ENCODE data around the gene VEZF1.

VEZF1 gene

GRCh38 chr17:57948169-57948554, 39.9 kb downstream of the VEZF1 start:
- no peak for DNase-seq

GRCh38 chr17:57947369-57947768, 40.7 kb downstream of the VEZF1 start:
- DNase-seq: no peak

- peak; percentile 61 for DNase-seq
These were observed 41.2 kb downstream of the VEZF1 start for GRCh38 chr17:57946798-57947358.

GRCh38 chr17:57945996-57946797, 41.9 kb downstream of the VEZF1 start:
- DNase-seq: peak; percentile 57

- DNase-seq: no peak
These were observed 43.1 kb downstream of the VEZF1 start for GRCh38 chr17:57944908-57945307.

- no peak for DNase-seq
These were observed 44.4 kb downstream of the VEZF1 start for GRCh38 chr17:57943645-57944044.

GRCh38 chr17:57943140-57943539, 44.9 kb downstream of the VEZF1 start:
- no peak for DNase-seq

GRCh38 chr17:57941384-57942370, 46.4 kb downstream of the VEZF1 start:
- DNase-seq: no peak

GRCh38 chr17:57940653-57941329, 47.3 kb downstream of the VEZF1 start:
- DNase-seq: peak; percentile 98

- DNase-seq: peak; percentile 98
These were observed 47.8 kb downstream of the VEZF1 start for GRCh38 chr17:57940231-57940630.

- DNase-seq: peak; percentile 85
These were observed 48.3 kb downstream of the VEZF1 start for GRCh38 chr17:57939797-57940196.

- DNase-seq: no peak
These were observed 50.0 kb downstream of the VEZF1 start for GRCh38 chr17:57938061-57938502.

GRCh38 chr17:57937492-57937891, 50.6 kb downstream of the VEZF1 start:
- DNase-seq: no peak

GRCh38 chr17:57935833-57936807, 51.9 kb downstream of the VEZF1 start:
- DNase-seq: no peak

GRCh38 chr17:57931488-57932137, 56.4 kb downstream of the VEZF1 start:
- no peak for DNase-seq

- DNase-seq: no peak
These were observed 57.8 kb downstream of the VEZF1 start for GRCh38 chr17:57930239-57930638.

- DNase-seq: no peak
These were observed 58.7 kb downstream of the VEZF1 start for GRCh38 chr17:57929386-57929785.

GRCh38 chr17:57928928-57929327, 59.1 kb downstream of the VEZF1 start:
- DNase-seq: no peak

- DNase-seq: peak; percentile 39
These were observed 60.9 kb downstream of the VEZF1 start for GRCh38 chr17:57927048-57927723.

- DNase-seq: peak; percentile 24
These were observed 61.4 kb downstream of the VEZF1 start for GRCh38 chr17:57926723-57927047.
